Body of pancreas (tissue), 4 donors: ENCODE measurements around the gene PKD1L1.

ENCODE experiments used
- POLR2A ChIP-seq, 3 donors: fragments of 450-650 bp; IDR thresholded peaks; one replicate each; pipeline ENCODE4 v1.6.1; 2016; ENCODE audit warnings: antibody characterized with exemption in 3 of 3, mild to moderate bottlenecking in 2 of 3
- TF ChIP-seq, protein P1 (sequence below), 7 experiments: fragments of 450-650 bp in 4 of 7; fragments of 200-600 bp in 3 of 7; sonication (generic) in 3 of 7; IDR thresholded peaks; one replicate each; pipeline ENCODE4 v1.5.1; 2016 to 2019; ENCODE audit warnings: antibody characterized with exemption in 7 of 7

DNA sequence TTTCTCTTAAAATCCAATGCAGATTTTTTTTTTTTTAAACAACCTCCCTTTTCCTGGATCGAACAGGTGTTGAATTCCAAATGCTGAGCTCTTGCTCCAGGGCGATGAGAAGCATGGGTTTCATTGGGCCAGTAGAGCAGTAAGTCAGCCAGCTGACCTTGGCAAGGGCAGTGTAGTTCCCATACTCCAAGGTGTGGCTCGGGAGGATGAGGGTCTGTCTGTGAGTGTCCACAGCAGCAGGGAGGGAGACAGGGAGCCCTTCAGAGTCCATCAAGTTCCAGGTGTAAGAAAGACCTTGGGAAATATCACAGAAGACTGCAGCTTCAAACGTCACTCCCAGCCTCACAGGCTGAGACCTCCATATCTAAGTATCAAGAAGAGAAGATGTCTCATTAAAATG lies 50.4 kb downstream of the PKD1L1 start:
- TF ChIP-seq, protein P1, sequence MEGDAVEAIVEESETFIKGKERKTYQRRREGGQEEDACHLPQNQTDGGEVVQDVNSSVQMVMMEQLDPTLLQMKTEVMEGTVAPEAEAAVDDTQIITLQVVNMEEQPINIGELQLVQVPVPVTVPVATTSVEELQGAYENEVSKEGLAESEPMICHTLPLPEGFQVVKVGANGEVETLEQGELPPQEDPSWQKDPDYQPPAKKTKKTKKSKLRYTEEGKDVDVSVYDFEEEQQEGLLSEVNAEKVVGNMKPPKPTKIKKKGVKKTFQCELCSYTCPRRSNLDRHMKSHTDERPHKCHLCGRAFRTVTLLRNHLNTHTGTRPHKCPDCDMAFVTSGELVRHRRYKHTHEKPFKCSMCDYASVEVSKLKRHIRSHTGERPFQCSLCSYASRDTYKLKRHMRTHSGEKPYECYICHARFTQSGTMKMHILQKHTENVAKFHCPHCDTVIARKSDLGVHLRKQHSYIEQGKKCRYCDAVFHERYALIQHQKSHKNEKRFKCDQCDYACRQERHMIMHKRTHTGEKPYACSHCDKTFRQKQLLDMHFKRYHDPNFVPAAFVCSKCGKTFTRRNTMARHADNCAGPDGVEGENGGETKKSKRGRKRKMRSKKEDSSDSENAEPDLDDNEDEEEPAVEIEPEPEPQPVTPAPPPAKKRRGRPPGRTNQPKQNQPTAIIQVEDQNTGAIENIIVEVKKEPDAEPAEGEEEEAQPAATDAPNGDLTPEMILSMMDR (IDR thresholded peaks at IDR 0.05): no peak
- no peak for TF ChIP-seq POLR2A (IDR thresholded peaks at IDR 0.05)
